ENCODE data around the gene MYCL. TPM values are rescaled to one million over a fixed set of nuclear protein-coding genes. Genes with fewer than 3 reads are reported as not detected.

Gene MYCL
- total and polyA plus RNA-seq, 10 of the 15 experiments (the other 5 are each of a cell fraction or from before 2014, with no cell fraction given) = 0.11 to 1.4 (median 0.40) TPM; not detected in 1

DNA sequence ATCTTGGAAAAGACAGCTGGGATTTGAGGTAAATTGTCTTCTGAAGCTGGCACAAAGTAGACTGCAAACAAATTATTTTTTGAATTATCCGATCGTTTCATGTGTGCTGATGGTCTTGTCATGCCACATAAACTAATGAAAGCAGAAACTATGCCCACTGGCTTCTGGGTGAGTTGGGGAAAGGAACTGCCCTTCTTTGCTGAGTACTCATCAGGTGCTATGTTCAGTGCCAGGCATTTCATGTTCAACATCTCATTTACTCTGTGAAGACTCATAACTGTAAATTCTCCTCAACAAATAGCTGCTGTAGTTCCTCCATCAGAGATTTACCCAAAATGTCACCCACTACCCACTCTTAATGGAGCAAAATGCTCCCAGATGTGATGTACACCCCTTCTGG is 19.6 kb downstream of the MYCL start:
- SMC1A ChIA-PET (ENCODE audit: uncharacterized antibody, unreplicated experiment) = interaction anchor here (0.8 to 1.8 kb wide), 8 partner anchors 9 to 56 kb away, joined by 3 to 11 read pairs (median 4); partner anchors contain the start of gene MYCL
- Histone ChIP-seq H3K4me3 (peak overlapping the region; percentile 75), H3K9me3 (replicated peaks; ENCODE audit: control insufficient read depth, insufficient read depth, low read length) (no peaks in the 10 kb centered on the region), H3K4me2 (ENCODE audit: control insufficient read depth, insufficient read depth) (peak overlapping the region; percentile 98), H3K4me1 (ENCODE audit: control insufficient read depth, insufficient read depth, low read length) (peaks cover 4% of the 10 kb centered on the region), H2AFZ (ENCODE audit: control insufficient read depth, low read depth, low read length) (no peak overlapping the region), H3K27me3 (replicated peaks in 1 of 2; ENCODE audit: control insufficient read depth in 2 of 2, insufficient read depth in 2 of 2, low read length in 1 of 2) (no peaks in the 10 kb centered on the region), H3K9ac (ENCODE audit: control insufficient read depth, insufficient read depth, low read length) (peak overlapping the region; percentile 80), H4K20me1 (ENCODE audit: control insufficient read depth, insufficient read depth) (no peaks in the 10 kb centered on the region), H3K27ac (ENCODE audit: control insufficient read depth, insufficient read depth) (peak overlapping the region; percentile 48), H3K79me2 (ENCODE audit: control insufficient read depth, insufficient read depth, low read length) (peaks cover 55% of the 10 kb centered on the region), H3K36me3 (ENCODE audit: control insufficient read depth in 2 of 2, insufficient read depth in 2 of 2, low read length in 1 of 2) (no peaks in the 10 kb centered on the region)
- 0 out of 2 replicates have a peak, but pooled peaks have one; percentile 14 for TF ChIP-seq YY1 (IDR thresholded peaks at IDR 0.05; ENCODE audit: low read depth, low read length)
- TF ChIP-seq YBX1 (IDR thresholded peaks at IDR 0.05) = no peak
- DNase-seq (ENCODE audit: low read depth, low spot score) = no peak
- ATAC-seq = no peak
- 71% methylated on average over 2 of the region's 2 CpGs for WGBS (ENCODE audit: insufficient coverage, insufficient replicate concordance, low lambda C conversion rate, missing lambda C conversion rate)
- intact Hi-C loops (cut with micrococcal nuclease; ENCODE audit: unreplicated experiment) (no loop called here), in situ Hi-C loops (cut with MboI) (no loop called here)
- CTCF ChIA-PET = interaction anchor here (0.6 to 2.6 kb wide), 11 partner anchors 10 to 272 kb away, joined by 3 to 12 read pairs (median 3); partner anchors contain the start of gene MYCL
- POLR2A ChIA-PET = interaction anchor here (0.8 to 4.5 kb wide), 3 partner anchors 12 to 73 kb away, joined by 3 to 24 read pairs (median 7); partner anchors contain the start of gene MFSD2A
- RAD21 ChIA-PET (ENCODE audit: unreplicated experiment) = interaction anchor here (0.8 to 2.5 kb wide), 3 partner anchors 11 to 65 kb away, joined by 4 to 9 read pairs (median 8); partner anchors contain the start of gene MYCL
- no peak for FAIRE-seq
- no TSS peak for BruUV-seq (replicated peaks)

DNA sequence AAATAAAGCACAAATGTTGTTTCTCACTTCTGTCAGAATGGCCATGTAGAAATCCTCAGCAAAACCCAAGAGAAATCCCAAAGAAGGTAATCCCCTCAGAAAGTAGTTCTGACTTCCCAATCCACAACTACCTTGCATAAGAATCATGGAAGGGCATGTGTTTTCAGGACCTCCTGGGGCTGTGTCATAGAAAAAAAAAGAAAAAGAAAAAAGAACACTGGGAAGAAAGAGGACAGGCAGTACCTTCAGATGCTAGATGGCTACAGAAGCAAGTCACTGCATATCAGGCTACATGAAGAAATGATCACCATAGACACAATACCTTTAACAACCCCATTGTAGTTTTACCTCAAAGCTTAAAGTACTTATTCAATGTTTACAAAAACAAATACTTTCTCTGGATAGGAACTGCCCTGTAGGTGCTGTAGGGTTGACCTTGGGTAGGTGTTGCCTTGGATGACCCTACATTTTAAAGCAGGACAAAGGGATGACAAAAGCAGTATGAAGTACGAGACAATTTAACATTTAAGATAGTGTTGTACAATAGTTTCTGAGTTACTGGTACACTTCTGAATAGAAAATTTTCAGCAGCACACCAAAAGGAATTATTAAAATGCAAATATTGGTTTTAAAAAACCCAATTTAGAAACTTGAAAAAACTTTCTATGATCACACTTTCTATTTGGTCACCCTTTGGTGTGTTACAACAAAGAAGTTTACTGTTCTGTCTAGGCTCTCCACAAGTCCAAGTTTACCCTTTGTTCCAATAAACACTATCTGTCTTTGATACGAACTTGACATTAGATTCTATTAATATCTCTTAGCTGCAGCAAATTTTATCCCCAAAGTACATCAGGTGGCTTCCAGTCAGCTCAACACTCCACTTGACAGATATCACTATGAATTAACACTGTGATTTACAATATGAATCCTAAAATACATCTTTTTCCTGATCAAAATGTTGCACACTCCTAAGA is 23.4 kb downstream of the MYCL start:
- 25% methylated on average over 2 of the region's 2 CpGs for WGBS (ENCODE audit: insufficient coverage, insufficient replicate concordance, low lambda C conversion rate, missing lambda C conversion rate)
- no peak overlapping the region for H2AFZ ChIP-seq (ENCODE audit: control insufficient read depth, low read depth, low read length)
- TF ChIP-seq TAF1 (IDR thresholded peaks at IDR 0.05; ENCODE audit: borderline replicate concordance, low read depth, low read length) (0 out of 2 replicates have a peak, but pooled peaks have one; percentile 20), ATF7 (IDR thresholded peaks at IDR 0.05; ENCODE audit: low read depth) (peak; percentile 49; the same call in 1 of the 2 replicates), RUNX3 (IDR thresholded peaks at IDR 0.05; ENCODE audit: low read length) (peak; percentile 47; the same call in 1 of the 2 replicates), MEF2A (IDR thresholded peaks at IDR 0.05; ENCODE audit: insufficient read depth, low read depth, low read length) (peak; percentile 82), ATF3 (IDR thresholded peaks at IDR 0.05; ENCODE audit: borderline replicate concordance, extremely low read depth, low read depth, low read length) (no peak), RCOR1 (conservative IDR thresholded peaks at IDR 0.05; ENCODE audit: low read depth, low read length) (no peak), BHLHE40 (IDR thresholded peaks at IDR 0.05; ENCODE audit: borderline replicate concordance in 1 of 2, low read depth in 2 of 2, low read length in 1 of 2) (peak; percentile 35 to 36; a peak in 1 of 4 replicates)
- TF ChIP-seq, protein P1, sequence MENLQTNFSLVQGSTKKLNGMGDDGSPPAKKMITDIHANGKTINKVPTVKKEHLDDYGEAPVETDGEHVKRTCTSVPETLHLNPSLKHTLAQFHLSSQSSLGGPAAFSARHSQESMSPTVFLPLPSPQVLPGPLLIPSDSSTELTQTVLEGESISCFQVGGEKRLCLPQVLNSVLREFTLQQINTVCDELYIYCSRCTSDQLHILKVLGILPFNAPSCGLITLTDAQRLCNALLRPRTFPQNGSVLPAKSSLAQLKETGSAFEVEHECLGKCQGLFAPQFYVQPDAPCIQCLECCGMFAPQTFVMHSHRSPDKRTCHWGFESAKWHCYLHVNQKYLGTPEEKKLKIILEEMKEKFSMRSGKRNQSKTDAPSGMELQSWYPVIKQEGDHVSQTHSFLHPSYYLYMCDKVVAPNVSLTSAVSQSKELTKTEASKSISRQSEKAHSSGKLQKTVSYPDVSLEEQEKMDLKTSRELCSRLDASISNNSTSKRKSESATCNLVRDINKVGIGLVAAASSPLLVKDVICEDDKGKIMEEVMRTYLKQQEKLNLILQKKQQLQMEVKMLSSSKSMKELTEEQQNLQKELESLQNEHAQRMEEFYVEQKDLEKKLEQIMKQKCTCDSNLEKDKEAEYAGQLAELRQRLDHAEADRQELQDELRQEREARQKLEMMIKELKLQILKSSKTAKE (IDR thresholded peaks at IDR 0.05; ENCODE audit: low read depth, poor library complexity, severe bottlenecking) = peak; percentile 40

More for the DNA sequence above, 23.4 kb downstream of the MYCL start:
- 0 out of 2 replicates have a peak overlapping the region, but pooled peaks have one; percentile 17 for H3K9ac ChIP-seq (ENCODE audit: control insufficient read depth, insufficient read depth, low read length)
- no peaks in the 10 kb centered on the region for H3K27me3 ChIP-seq (replicated peaks in 1 of 2; ENCODE audit: control insufficient read depth in 2 of 2, insufficient read depth in 2 of 2, low read length in 1 of 2)
- POLR2A ChIA-PET = interaction anchor here (0.6 to 1.9 kb wide), 4 partner anchors 21 to 295 kb away, joined by 3 to 5 read pairs (median 4); no protein-coding TSS in a partner anchor
- RAD21 ChIA-PET (ENCODE audit: unreplicated experiment) = interaction anchor here (0.9 to 1.6 kb wide), 3 partner anchors 29 to 45 kb away, joined by 3 to 4 read pairs (median 3); no protein-coding TSS in a partner anchor
- CTCF ChIA-PET = interaction anchor here (1.2 to 2.4 kb wide), 5 partner anchors 15 to 95 kb away, joined by 3 to 6 read pairs (median 4); no protein-coding TSS in a partner anchor
- in situ Hi-C loops (cut with MboI) = no loop called here
- peaks cover 23% of the 10 kb centered on the region for H3K4me1 ChIP-seq (ENCODE audit: control insufficient read depth, insufficient read depth, low read length)
- H3K9me3 ChIP-seq (replicated peaks; ENCODE audit: control insufficient read depth, insufficient read depth, low read length) = no peaks in the 10 kb centered on the region
- FAIRE-seq (no peak), DNase-seq (ENCODE audit: low read depth, low spot score) (no peak), ATAC-seq (peak; percentile 31)
- peak overlapping the region; percentile 53 for H3K4me3 ChIP-seq
- no peaks in the 10 kb centered on the region; a peak in 1 of 4 replicates for H3K36me3 ChIP-seq (ENCODE audit: control insufficient read depth in 2 of 2, insufficient read depth in 2 of 2, low read length in 1 of 2)
- no peaks in the 10 kb centered on the region for H4K20me1 ChIP-seq (ENCODE audit: control insufficient read depth, insufficient read depth)
- intact Hi-C loops (cut with micrococcal nuclease; ENCODE audit: unreplicated experiment) = loop anchor here (2.0 kb wide), 1 partner anchor 61 kb away; no protein-coding TSS in a partner anchor
- H3K27ac ChIP-seq (ENCODE audit: control insufficient read depth, insufficient read depth) = peak overlapping the region; percentile 59
- SMC1A ChIA-PET (ENCODE audit: uncharacterized antibody, unreplicated experiment) = interaction anchor here (1.1 to 1.6 kb wide), 4 partner anchors 21 to 61 kb away, joined by 3 to 7 read pairs (median 3); no protein-coding TSS in a partner anchor
- peaks cover 89% of the 10 kb centered on the region for H3K79me2 ChIP-seq (ENCODE audit: control insufficient read depth, insufficient read depth, low read length)
- BruUV-seq (replicated peaks) = no TSS peak
- H3K4me2 ChIP-seq (ENCODE audit: control insufficient read depth, insufficient read depth) = peak overlapping the region; percentile 56

All from GM12878 (cell line).